GM12865 (cell line): Measurements from ENCODE around the gene LATS2.
A peak's percentile ranks its signal among the peaks of the same experiment; 100 is the strongest.

ENCODE experiments used
- DNase-seq: peaks from one replicate; pipeline ENCODE4 v3.0.0; 2010; ENCODE audit warnings: low read depth
- H3K4me3 ChIP-seq: 2 replicates; pipeline ENCODE4 v1.5.1; 2011; ENCODE audit warnings: mild to moderate bottlenecking, low read depth, low read length, control low read depth
- CTCF ChIP-seq: IDR thresholded peaks from 2 replicates; pipeline ENCODE4 v1.5.1; 2011; ENCODE audit warnings: low read length, control low read depth, low read depth, inconsistent platforms; ENCODE audit not compliant: insufficient read depth; ENCODE audit errors: missing control alignments

The LATS2 gene

GRCh38 chr13:21061029-21061763 is at the start of gene LATS2:
TSS of gene LATS2 (minus strand) at chr13:21061586. CDS start at chr13:21046026, 15,560 bp downstream.
- peak; percentile 91 for DNase-seq

GRCh38 chr13:21109168-21109567 is 47.8 kb upstream of the LATS2 start:
- no peak for DNase-seq
- no peak overlapping the region for H3K4me3 ChIP-seq
- no peak for TF ChIP-seq CTCF

More at GRCh38 chr13:21061029-21061763, at the start of gene LATS2:
- TF ChIP-seq CTCF: no peak
- H3K4me3 ChIP-seq: peak within 1 kb of the TSS; percentile 88

GRCh38 chr13:21106089-21106488 is 44.7 kb upstream of the LATS2 start:
- H3K4me3 ChIP-seq: no peak overlapping the region
- TF ChIP-seq CTCF: no peak
- no peak for DNase-seq

- TF ChIP-seq CTCF: no peak
- DNase-seq: no peak
- H3K4me3 ChIP-seq: no peak overlapping the region
Observed at GRCh38 chr13:21104199-21105019, 43.0 kb upstream of the LATS2 start.

- no peak overlapping the region for H3K4me3 ChIP-seq
- DNase-seq: no peak
- TF ChIP-seq CTCF: no peak
Observed at GRCh38 chr13:21101865-21102576, 40.6 kb upstream of the LATS2 start.

GRCh38 chr13:21100994-21101757 is 39.8 kb upstream of the LATS2 start:
- H3K4me3 ChIP-seq: no peak overlapping the region
- no peak for DNase-seq
- TF ChIP-seq CTCF: no peak
